NCI-H2196 (cell line): ENCODE data around the gene ERICH4.
"Not testable (repeated sequence)": the region's sequence is repeated elsewhere in the genome, so short reads cannot be mapped to it uniquely, and the experiment has no call there.

Experiments
- DNase-seq: peaks from one replicate; lab custom pipeline; 2025; ENCODE audit not compliant: unreplicated experiment; lab: John Stamatoyannopoulos, UW

Gene ERICH4

GRCh38 chr19:41434450-41434849 lies 8.5 kb upstream of the ERICH4 start:
- DNase-seq, result no peak

- DNase-seq, result not testable (repeated sequence)
Observed at GRCh38 chr19:41435376-41435775, 7.6 kb upstream of the ERICH4 start.

- DNase-seq, result no peak
Observed at GRCh38 chr19:41435936-41436673, 6.9 kb upstream of the ERICH4 start.

- no peak for DNase-seq
Observed at GRCh38 chr19:41436674-41436951, 6.3 kb upstream of the ERICH4 start.

- DNase-seq, result no peak
Observed at GRCh38 chr19:41437944-41438574, 4.9 kb upstream of the ERICH4 start.

GRCh38 chr19:41439441-41440222 lies 3.3 kb upstream of the ERICH4 start, which contains the start of gene DMAC2:
Gene DMAC2, minus strand, starts transcription at chr19:41439912. Its CDS starts 13 bp downstream, at chr19:41439899.
- peak; percentile 99 for DNase-seq

DNA sequence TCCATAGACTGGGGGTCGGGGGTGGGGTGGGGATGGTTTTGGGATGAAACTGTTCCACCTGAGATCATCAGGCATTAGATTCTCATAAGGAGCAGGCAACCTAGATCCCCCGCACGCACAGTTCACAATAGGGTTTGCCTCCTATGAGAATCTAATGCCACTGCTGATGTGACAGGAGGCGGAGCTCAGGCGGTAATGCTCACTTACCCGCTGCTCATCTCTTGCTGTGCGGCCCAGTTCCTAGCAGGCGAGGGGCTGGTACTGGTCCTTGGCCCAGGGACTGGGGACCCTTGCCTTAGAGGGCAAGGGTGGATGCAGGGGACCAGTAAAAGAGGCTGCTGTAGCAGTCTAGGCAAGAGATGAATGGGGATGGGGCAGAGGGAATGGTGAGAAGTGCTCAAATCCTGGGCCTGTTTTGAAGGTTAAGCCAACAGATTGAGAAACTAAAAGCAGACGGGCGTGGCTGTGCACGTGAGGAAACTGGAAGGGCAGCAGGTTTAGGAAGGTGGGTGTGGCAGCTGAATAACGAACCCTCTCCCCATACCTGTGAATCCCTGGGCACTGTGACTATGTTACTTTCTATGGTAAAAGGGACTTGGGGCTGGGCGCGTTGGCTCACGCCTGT lies 1.5 kb upstream of the ERICH4 start:
- no peak for DNase-seq

- no peak for DNase-seq
Observed at GRCh38 chr19:41443813-41444455, 978 bp downstream of the ERICH4 start.

DNA sequence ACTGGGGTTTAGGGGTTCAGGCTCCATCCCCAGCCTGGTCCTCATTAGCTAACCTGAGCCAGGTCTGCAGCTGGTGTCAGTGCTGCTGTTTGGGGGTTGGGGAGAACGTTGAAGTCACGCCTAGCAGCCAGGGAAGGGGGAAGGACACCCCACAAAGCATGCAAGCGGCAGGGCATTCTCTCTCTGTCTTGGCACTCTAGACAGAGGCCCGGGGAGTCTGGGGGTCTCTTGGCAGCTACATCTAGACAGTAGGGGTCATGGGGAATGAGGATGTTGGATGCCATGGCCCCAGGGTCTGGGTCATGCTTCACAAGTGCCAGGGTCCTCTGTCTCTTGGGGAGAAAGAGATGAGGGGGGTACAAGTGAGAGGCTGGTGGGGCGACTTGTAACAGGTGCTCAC lies 2.6 kb downstream of the ERICH4 start:
- no peak for DNase-seq

DNA sequence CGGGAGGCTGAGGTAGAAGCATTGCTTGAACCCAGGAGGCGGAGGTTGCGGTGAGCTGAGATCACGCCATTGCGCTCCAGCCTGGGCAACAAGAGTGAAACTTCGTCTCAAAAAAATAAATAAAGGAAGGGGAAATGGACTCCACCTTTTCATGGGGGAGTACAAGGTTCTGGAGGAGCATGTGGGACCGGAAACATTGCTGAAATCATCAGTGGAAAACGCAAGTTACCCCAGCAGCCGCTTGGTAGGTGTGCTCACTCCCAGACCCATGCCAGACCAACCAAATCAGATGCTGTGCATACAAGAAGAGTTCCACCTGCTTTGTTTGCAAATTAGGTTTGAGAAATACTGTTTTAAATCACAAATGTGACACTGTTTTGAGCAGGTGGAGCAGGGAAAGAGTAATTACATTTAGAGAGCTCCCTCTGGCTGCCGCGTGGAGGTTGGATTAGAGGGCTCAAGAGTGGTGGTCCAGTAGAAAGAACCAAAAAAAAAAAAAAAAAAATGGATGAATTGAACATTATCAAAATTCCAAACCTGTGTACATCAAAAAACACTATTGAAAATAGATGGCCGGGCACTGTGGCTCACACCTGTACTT lies 4.9 kb downstream of the ERICH4 start:
- no peak for DNase-seq

- DNase-seq, result peak; percentile 69
Observed at GRCh38 chr19:41449079-41449864, 6.3 kb downstream of the ERICH4 start.

- no peak for DNase-seq
Observed at GRCh38 chr19:41449865-41450178, 6.9 kb downstream of the ERICH4 start.

- no peak for DNase-seq
Observed at GRCh38 chr19:41452584-41453275, 9.8 kb downstream of the ERICH4 start.

GRCh38 chr19:41455936-41456335 lies 13.0 kb downstream of the ERICH4 start:
- DNase-seq, result no peak

DNA sequence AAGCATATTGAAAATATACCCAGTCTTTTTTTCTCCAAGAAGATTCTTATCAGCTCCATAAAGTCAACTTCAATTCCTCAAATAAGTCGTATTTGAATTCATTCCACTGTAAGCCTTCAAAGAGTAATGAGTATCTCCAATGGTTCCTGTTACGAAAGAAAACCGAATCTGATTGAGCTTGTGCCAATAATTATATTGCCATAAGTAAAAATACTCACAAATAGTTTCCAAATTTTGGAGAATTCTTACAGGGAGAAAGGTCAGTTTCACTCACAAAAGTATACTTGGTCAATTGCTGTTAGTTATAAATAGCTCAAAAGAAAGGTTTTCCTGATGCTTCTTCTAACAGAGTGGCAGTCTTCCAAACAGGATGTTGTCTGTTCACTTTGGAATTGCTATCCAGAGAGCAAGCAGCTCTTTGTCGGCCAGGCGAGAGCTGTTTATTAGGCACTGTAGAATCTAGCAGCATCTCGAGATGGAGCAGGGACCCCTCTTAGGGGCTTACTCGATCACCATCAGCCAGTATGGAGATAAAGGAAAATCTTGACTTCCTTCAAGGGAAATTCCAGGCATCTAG lies 13.5 kb downstream of the ERICH4 start:
- peak; percentile 12 for DNase-seq

DNA sequence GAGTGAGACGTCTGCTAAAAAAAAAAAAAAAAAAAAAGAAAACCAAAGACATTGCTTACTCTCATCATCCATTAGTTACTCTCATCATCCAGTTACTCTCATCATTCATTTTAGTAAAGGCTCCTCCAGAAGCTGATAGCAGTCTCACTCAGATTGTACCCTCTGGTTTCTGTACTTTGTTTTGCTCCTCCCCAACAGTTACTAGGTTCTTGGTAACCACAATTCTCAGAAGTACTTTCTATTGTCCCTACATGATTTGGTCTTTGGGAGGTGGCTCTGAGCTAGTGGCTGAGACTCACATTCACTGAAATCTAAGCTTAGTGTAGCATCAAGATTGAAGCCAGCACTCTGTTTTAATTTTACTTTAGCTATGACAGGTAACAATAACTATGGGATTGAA lies 14.3 kb downstream of the ERICH4 start:
- DNase-seq, result no peak

GRCh38 chr19:41462497-41462896 lies 19.5 kb downstream of the ERICH4 start:
- DNase-seq, result no peak

DNA sequence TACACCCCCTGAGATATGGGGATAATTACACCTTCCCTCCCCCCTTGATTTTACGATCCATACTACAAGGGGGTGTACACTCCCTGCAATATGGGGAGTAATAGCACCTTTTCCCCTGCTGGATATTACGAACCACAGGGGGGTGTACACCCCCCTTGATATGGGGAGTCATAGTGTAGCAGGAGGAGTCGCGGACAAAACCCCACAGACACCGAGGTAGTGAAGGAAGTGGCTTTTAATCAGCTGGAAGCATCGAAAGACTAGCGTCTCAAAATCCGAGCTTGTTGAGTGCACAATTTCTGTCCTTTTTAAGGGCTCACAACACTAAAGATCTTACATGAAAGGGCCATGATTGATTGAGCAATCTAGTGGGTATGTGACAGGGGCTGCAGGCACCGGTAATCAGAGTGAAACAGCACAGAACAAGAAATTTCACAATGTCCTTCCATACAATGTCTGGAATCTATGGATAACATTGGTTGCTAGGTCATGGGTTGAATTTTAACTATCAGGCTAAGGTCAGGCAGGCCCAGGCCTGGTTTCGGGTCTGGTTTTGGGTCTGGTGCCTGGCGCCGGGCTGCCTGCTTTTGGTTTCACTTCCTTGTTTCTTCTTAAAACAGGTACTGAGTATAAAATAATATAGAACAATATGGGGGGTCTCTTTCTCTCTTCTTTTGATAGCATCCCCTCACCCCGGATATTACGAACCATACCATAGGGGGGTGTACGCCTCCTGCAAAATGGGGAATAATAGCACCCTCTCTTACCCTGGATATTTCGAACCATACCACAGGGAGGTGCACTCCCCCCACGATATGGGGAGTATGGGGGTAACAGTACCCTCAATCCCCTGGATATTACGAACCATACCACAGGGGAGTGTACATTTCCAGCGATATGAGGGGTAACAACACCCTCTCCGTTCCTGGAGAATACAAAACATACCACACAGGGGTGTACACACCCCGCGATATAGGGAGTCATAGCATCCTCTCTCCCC lies 20.6 kb downstream of the ERICH4 start:
- DNase-seq, result not testable (repeated sequence)
